ENCODE data around the gene RAPGEF6.

DNA sequence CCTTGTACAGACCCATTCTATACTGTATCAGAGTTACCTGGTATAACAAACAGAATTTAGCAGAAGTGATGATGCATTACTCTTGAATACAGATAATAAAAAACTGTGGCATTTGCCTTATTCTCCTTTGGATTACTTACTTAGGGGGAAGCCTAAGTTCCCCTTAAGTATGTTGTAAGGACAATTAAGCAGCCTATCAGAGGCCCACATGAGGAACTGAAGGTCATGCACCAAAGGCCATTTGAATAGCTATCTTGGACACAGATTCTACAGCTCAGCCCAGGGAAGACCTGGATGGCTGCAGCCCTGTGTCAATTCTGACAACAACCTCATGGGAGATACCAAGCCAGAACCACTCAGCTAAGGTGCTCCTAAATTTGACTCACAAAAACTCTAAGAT lies 125.2 kb downstream of the RAPGEF6 start:
- TF ChIP-seq ZFP30 (CRISPR knock-in tag; IDR thresholded peaks at IDR 0.05) (no peak), ZFP3 (CRISPR knock-in tag; IDR thresholded peaks at IDR 0.05) (no peak), OSR1 (CRISPR knock-in tag; IDR thresholded peaks at IDR 0.05) (no peak), ARNTL (CRISPR knock-in tag; IDR thresholded peaks at IDR 0.05; ENCODE audit: borderline replicate concordance, low read depth) (no peak), ESRRG (CRISPR knock-in tag; IDR thresholded peaks at IDR 0.05) (no peak), RARB (CRISPR knock-in tag; IDR thresholded peaks at IDR 0.05) (no peak)
- TF ChIP-seq, protein P1, sequence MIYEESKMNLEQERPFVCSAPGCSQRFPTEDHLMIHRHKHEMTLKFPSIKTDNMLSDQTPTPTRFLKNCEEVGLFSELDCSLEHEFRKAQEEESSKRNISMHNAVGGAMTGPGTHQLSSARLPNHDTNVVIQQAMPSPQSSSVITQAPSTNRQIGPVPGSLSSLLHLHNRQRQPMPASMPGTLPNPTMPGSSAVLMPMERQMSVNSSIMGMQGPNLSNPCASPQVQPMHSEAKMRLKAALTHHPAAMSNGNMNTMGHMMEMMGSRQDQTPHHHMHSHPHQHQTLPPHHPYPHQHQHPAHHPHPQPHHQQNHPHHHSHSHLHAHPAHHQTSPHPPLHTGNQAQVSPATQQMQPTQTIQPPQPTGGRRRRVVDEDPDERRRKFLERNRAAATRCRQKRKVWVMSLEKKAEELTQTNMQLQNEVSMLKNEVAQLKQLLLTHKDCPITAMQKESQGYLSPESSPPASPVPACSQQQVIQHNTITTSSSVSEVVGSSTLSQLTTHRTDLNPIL (CRISPR knock-in tag; IDR thresholded peaks at IDR 0.05; ENCODE audit: low read depth) = no peak
- TF ChIP-seq, protein P2, sequence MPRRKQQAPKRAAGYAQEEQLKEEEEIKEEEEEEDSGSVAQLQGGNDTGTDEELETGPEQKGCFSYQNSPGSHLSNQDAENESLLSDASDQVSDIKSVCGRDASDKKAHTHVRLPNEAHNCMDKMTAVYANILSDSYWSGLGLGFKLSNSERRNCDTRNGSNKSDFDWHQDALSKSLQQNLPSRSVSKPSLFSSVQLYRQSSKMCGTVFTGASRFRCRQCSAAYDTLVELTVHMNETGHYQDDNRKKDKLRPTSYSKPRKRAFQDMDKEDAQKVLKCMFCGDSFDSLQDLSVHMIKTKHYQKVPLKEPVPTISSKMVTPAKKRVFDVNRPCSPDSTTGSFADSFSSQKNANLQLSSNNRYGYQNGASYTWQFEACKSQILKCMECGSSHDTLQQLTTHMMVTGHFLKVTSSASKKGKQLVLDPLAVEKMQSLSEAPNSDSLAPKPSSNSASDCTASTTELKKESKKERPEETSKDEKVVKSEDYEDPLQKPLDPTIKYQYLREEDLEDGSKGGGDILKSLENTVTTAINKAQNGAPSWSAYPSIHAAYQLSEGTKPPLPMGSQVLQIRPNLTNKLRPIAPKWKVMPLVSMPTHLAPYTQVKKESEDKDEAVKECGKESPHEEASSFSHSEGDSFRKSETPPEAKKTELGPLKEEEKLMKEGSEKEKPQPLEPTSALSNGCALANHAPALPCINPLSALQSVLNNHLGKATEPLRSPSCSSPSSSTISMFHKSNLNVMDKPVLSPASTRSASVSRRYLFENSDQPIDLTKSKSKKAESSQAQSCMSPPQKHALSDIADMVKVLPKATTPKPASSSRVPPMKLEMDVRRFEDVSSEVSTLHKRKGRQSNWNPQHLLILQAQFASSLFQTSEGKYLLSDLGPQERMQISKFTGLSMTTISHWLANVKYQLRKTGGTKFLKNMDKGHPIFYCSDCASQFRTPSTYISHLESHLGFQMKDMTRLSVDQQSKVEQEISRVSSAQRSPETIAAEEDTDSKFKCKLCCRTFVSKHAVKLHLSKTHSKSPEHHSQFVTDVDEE (CRISPR knock-in tag; IDR thresholded peaks at IDR 0.05) = no peak
